B cell (primary cell): ENCODE measurements around the gene SIGLEC7. TPM values are rescaled to one million over a fixed set of nuclear protein-coding genes. Genes with fewer than 3 reads are reported as not detected.

Experiments used
- ATAC-seq: fragments of 200-7000 bp; cut with Tn5 transposase; one replicate; pipeline ENCODE4 v1.10.0; 2021; ENCODE audit warnings: low read depth, mild to moderate bottlenecking, moderate number of reproducible peaks, moderate library complexity
- CTCF ChIA-PET: fragments of 350-600 bp; sonication (Branson Sonifier 250); formaldehyde crosslinking; loops from one replicate; lab custom pipeline; 2021; ENCODE audit warnings: antibody characterized with exemption, inconsistent platforms; lab: Charles Lee
- POLR2A ChIA-PET: fragments of 350-600 bp; sonication (Branson Sonifier 250); formaldehyde crosslinking; loops from one replicate; lab custom pipeline; 2021; ENCODE audit warnings: antibody characterized with exemption; lab: Charles Lee
- DNase-seq: peaks from one replicate; pipeline ENCODE4 v3.0.0; 2013
- H2AFZ ChIP-seq: 2 replicates; pipeline ENCODE4 v1.6.1; 2012; ENCODE audit warnings: mild to moderate bottlenecking, low read depth, low read length; ENCODE audit not compliant: insufficient read depth, poor library complexity, severe bottlenecking
- H3K27ac ChIP-seq, 2 donors: 1 replicate in 1 of 2; 2 replicates in 1 of 2; pipeline ENCODE4 v1.5.1; 2012 to 2013; ENCODE audit warnings: low read length in 2 of 2, mild to moderate bottlenecking in 2 of 2, moderate library complexity in 1 of 2
- H3K27me3 ChIP-seq, 4 experiments: fragments of 200-600 bp in 1 of 4; sonication (generic) in 1 of 4; replicated peaks in 1 of 4; 1 replicate in 2 of 4; 2 replicates in 2 of 4; pipeline versions ENCODE4 v1.6.1 to v1.7.0; 2013 to 2016; ENCODE audit warnings: low read length in 3 of 4, mild to moderate bottlenecking in 2 of 4, mixed read lengths in 1 of 4, moderate library complexity in 1 of 4; ENCODE audit not compliant: insufficient read depth in 4 of 4, control insufficient read depth in 3 of 4; ENCODE audit errors: control extremely low read depth in 1 of 4
- H3K36me3 ChIP-seq, 2 experiments: replicated peaks in 1 of 2; 1 replicate in 1 of 2; 2 replicates in 1 of 2; pipeline versions ENCODE4 v1.6.1 to v1.7.1; 2013; ENCODE audit warnings: low read length in 1 of 2; ENCODE audit not compliant: insufficient read depth in 2 of 2, control insufficient read depth in 1 of 2; ENCODE audit errors: control extremely low read depth in 1 of 2, extremely low read depth in 1 of 2
- H3K4me1 ChIP-seq, 2 donors: fragments of 200-600 bp in 1 of 2; sonication (generic) in 1 of 2; 1 replicate in 1 of 2; 2 replicates in 1 of 2; pipeline versions ENCODE4 v1.5.1 to v1.6.1; 2013 to 2017; ENCODE audit warnings: low read length in 2 of 2; ENCODE audit not compliant: control insufficient read depth in 2 of 2, insufficient read depth in 2 of 2
- H3K4me2 ChIP-seq: replicated peaks from 2 replicates; pipeline ENCODE3; 2012; ENCODE audit warnings: mild to moderate bottlenecking, low read depth, low read length; ENCODE audit not compliant: poor library complexity, severe bottlenecking
- H3K4me3 ChIP-seq, 5 experiments: fragments of 200-600 bp in 1 of 5; sonication (generic) in 1 of 5; 1 replicate in 3 of 5; 2 replicates in 2 of 5; pipeline versions ENCODE4 v1.5.1 to v1.7.0; 2011 to 2016; ENCODE audit warnings: low read length in 4 of 5, mild to moderate bottlenecking in 4 of 5, low read depth in 2 of 5, control low read depth in 1 of 5, moderate library complexity in 1 of 5; ENCODE audit not compliant: insufficient read depth in 1 of 5; ENCODE audit errors: control extremely low read depth in 1 of 5, extremely low read depth in 1 of 5
- H3K79me2 ChIP-seq: fragments of 200-600 bp; sonication (generic); one replicate; pipeline ENCODE4 v1.6.0; 2016; ENCODE audit warnings: low read length; ENCODE audit not compliant: control insufficient read depth, insufficient read depth
- H3K9ac ChIP-seq: fragments of 200-600 bp; sonication (generic); 2 replicates; pipeline ENCODE4 v1.6.1; 2017; ENCODE audit warnings: mild to moderate bottlenecking, low read length, moderate library complexity
- H3K9me3 ChIP-seq, 3 donors: one replicate each; pipeline versions ENCODE4 v1.6.1 to v1.7.1; 2013; ENCODE audit warnings: low read length in 2 of 3; ENCODE audit not compliant: control insufficient read depth in 2 of 3, insufficient read depth in 1 of 3; ENCODE audit errors: control extremely low read depth in 1 of 3
- H4K20me1 ChIP-seq: 2 replicates; pipeline ENCODE4 v1.6.0; 2012; ENCODE audit warnings: mild to moderate bottlenecking, low read length; ENCODE audit not compliant: insufficient read depth, control insufficient read depth, poor library complexity, severe bottlenecking
- H3K27ac Mint-ChIP-seq: one replicate; pipeline ENCODE4 v1.8.0; 2021; ENCODE audit warnings: mixed read lengths
- H3K27me3 Mint-ChIP-seq: one replicate; pipeline ENCODE4 v1.8.0; 2021; ENCODE audit warnings: mixed read lengths
- H3K4me1 Mint-ChIP-seq: one replicate; pipeline ENCODE4 v1.8.0; 2021; ENCODE audit warnings: mixed read lengths
- H3K4me3 Mint-ChIP-seq: one replicate; pipeline ENCODE4 v1.8.0; 2021; ENCODE audit warnings: mixed read lengths
- H3K9me3 Mint-ChIP-seq: one replicate; pipeline ENCODE4 v1.8.0; 2022; ENCODE audit warnings: mixed read lengths; ENCODE audit not compliant: insufficient read depth
- EZH2 ChIP-seq: IDR thresholded peaks from 2 replicates; pipeline ENCODE4 v1.6.1; 2012; ENCODE audit warnings: borderline replicate concordance, low read depth, mild to moderate bottlenecking, moderate library complexity, low read length; ENCODE audit not compliant: insufficient read depth, poor library complexity, severe bottlenecking
- WGBS: methylation state at CpG from one replicate; pipeline ENCODE4 v1.1.5; 2013; ENCODE audit warnings: missing lambda C conversion rate; ENCODE audit not compliant: insufficient coverage; 5-methylcytosine and 5-hydroxymethylcytosine counted together
- intact Hi-C: fragments of 100-400 bp; cut with micrococcal nuclease; formaldehyde crosslinking; loops from one replicate; pipeline ENCODE4 v1.10.0; 2022
- polyA plus RNA-seq: library from polyadenylated mRNA; depleted of rRNA; stranded (reverse); fragments of >200 nt; gene quantifications from 2 replicates; pipeline ENCODE4 v1.2.3, GENCODE V29; 2012
- total RNA-seq, 2 donors: library from RNA; stranded (reverse); fragments of 120-200 nt in 1 of 2; gene quantifications; 1 replicate in 1 of 2; 2 replicates in 1 of 2; pipeline versions ENCODE4 v1.2.3 to v1.2.4, GENCODE V29; 2013 to 2022
- TF ChIP-seq, protein P1 (sequence below): fragments of 200-600 bp; IDR thresholded peaks from one replicate; pipeline ENCODE4 v1.8.0; 2022; ENCODE audit warnings: antibody characterized with exemption, mild to moderate bottlenecking

The SIGLEC7 gene
- total and polyA plus RNA-seq, 2 donors (not counting 1 experiment from before 2014, with no cell fraction given) = 0.52 TPM; not detected in 1

DNA sequence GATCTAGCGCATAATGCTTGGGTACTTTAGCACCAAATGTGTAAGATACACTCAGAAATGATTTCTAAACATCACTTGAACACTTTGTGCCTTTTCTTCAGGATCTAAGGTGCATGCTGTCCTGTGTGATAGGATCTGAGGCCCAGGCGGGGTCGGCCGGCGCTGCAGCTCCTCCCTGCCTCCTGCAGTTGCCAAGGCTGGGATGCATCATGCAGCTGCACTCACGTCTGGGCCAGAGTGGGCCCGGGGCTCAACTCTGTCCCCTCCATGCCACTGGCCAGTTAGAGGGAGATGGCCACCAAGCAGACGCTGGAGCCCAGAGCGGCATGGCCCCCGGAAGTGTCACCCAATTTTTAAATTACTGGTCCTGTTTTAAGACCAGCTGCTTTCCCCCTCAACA, 53.5 kb downstream of the SIGLEC7 start:
- H3K4me3 Mint-ChIP-seq = no peak overlapping the region
- H3K27me3 Mint-ChIP-seq = peaks cover 10% of the 10 kb centered on the region
- ATAC-seq = no peak
- Histone ChIP-seq H3K79me2 (no peaks in the 10 kb centered on the region), H4K20me1 (no peaks in the 10 kb centered on the region), H3K4me2 (no peak overlapping the region), H3K9ac (no peak overlapping the region), H3K4me3 (no peak overlapping the region), H3K27ac (no peak overlapping the region), H3K4me1 (no peaks in the 10 kb centered on the region), H2AFZ (no peak overlapping the region), H3K27me3 (peaks cover 0 to 5% (median 0%) of the 10 kb centered on the region in 4 experiments), H3K9me3 (no peaks in the 10 kb centered on the region), H3K36me3 (no peaks in the 10 kb centered on the region)
- H3K9me3 Mint-ChIP-seq = no peaks in the 10 kb centered on the region
- no peaks in the 10 kb centered on the region for H3K4me1 Mint-ChIP-seq
- 98% methylated on average over 9 of the region's 10 CpGs for WGBS
- CTCF ChIA-PET = no interaction called here
- H3K27ac Mint-ChIP-seq = no peak overlapping the region
- intact Hi-C loops = no loop called here
- POLR2A ChIA-PET = no interaction called here
- no peak for DNase-seq
- TF ChIP-seq, protein P1, sequence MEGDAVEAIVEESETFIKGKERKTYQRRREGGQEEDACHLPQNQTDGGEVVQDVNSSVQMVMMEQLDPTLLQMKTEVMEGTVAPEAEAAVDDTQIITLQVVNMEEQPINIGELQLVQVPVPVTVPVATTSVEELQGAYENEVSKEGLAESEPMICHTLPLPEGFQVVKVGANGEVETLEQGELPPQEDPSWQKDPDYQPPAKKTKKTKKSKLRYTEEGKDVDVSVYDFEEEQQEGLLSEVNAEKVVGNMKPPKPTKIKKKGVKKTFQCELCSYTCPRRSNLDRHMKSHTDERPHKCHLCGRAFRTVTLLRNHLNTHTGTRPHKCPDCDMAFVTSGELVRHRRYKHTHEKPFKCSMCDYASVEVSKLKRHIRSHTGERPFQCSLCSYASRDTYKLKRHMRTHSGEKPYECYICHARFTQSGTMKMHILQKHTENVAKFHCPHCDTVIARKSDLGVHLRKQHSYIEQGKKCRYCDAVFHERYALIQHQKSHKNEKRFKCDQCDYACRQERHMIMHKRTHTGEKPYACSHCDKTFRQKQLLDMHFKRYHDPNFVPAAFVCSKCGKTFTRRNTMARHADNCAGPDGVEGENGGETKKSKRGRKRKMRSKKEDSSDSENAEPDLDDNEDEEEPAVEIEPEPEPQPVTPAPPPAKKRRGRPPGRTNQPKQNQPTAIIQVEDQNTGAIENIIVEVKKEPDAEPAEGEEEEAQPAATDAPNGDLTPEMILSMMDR = no peak
- TF ChIP-seq EZH2 = no peak

DNA sequence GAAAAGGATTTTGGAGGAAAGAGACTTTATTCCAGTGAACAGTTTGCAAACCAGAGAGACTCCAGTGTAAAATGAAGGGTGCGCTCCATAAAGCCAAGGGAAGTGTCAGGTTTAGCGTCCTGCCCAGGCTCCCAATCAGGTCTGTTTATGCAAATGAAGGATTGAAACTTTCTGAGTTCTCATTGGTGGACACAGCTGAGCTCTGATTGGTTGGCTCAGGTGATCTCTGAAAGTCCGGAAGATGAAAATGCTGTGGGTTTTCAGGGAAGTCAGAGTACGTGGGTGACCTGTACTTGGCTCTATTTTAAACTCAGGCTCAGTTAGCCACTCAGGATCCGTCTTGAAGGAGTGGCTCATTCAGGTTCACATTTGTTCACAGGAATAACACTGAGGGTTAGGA, 54.1 kb downstream of the SIGLEC7 start:
- no peaks in the 10 kb centered on the region for H3K79me2 ChIP-seq
- TF ChIP-seq, protein P1 = no peak
- no peak for TF ChIP-seq EZH2
- ChIA-PET CTCF (no interaction called here), POLR2A (no interaction called here)
- intact Hi-C loops = no loop called here
- no peaks in the 10 kb centered on the region for H3K36me3 ChIP-seq
- no peak overlapping the region for H2AFZ ChIP-seq
- H3K4me3 ChIP-seq = no peak overlapping the region
- H3K4me1 ChIP-seq = no peaks in the 10 kb centered on the region
- ATAC-seq (no peak), DNase-seq (no peak)
- no peaks in the 10 kb centered on the region for H3K9me3 ChIP-seq
- Mint-ChIP-seq H3K4me1 (no peaks in the 10 kb centered on the region), H3K4me3 (no peak overlapping the region), H3K27me3 (peaks cover 13% of the 10 kb centered on the region), H3K9me3 (no peaks in the 10 kb centered on the region), H3K27ac (no peak overlapping the region)
- no peak overlapping the region for H3K27ac ChIP-seq
- 91% methylated on average over 4 of the region's 5 CpGs for WGBS
- H4K20me1 ChIP-seq = no peaks in the 10 kb centered on the region
- H3K27me3 ChIP-seq = peaks cover 0 to 6% (median 0%) of the 10 kb centered on the region in 4 experiments
- no peak overlapping the region for H3K4me2 ChIP-seq
- no peak overlapping the region for H3K9ac ChIP-seq
